HEK293T (cell line): ENCODE results near the gene CACNG3.

ENCODE experiments used
- CTCF ChIA-PET: fragments of 350-600 bp; formaldehyde crosslinking; extraction: SDS; loops from one replicate; lab custom pipeline; 2021; ENCODE audit warnings: antibody characterized with exemption, inconsistent platforms; lab: Yijun Ruan, JAX
- POLR2A ChIA-PET: fragments of 350-600 bp; formaldehyde crosslinking; extraction: SDS; loops from one replicate; lab custom pipeline; 2020; ENCODE audit warnings: antibody characterized with exemption, inconsistent platforms; lab: Yijun Ruan, JAX
- DNase-seq: peaks from one replicate; pipeline ENCODE4 v3.0.0; 2012; ENCODE audit warnings: mixed read lengths; ENCODE audit errors: extremely low spot score
- ARNT ChIP-seq: fragments of 450-650 bp; IDR thresholded peaks from 2 replicates; pipeline ENCODE4 v1.6.1; 2017; ENCODE audit warnings: mild to moderate bottlenecking
- BHLHE40 ChIP-seq: fragments of 450-650 bp; IDR thresholded peaks from 2 replicates; pipeline ENCODE4 v1.6.1; 2016; ENCODE audit warnings: mild to moderate bottlenecking, moderate library complexity, borderline replicate concordance
- CTBP1 ChIP-seq: fragments of 450-650 bp; IDR thresholded peaks from 2 replicates; pipeline ENCODE4 v1.6.1; 2016; ENCODE audit warnings: borderline replicate concordance
- ELF4 ChIP-seq: fragments of 450-650 bp; IDR thresholded peaks from 2 replicates; pipeline ENCODE4 v1.6.1; 2017; ENCODE audit warnings: antibody characterized with exemption
- FOXA1 ChIP-seq: fragments of 450-650 bp; IDR thresholded peaks from 2 replicates; pipeline ENCODE4 v1.6.1; 2016; ENCODE audit warnings: mild to moderate bottlenecking
- FOXK2 ChIP-seq: fragments of 450-650 bp; IDR thresholded peaks from 2 replicates; pipeline ENCODE4 v1.6.1; 2016; ENCODE audit warnings: mild to moderate bottlenecking
- FOXM1 ChIP-seq: fragments of 450-650 bp; IDR thresholded peaks from 2 replicates; pipeline ENCODE4 v1.6.1; 2017; ENCODE audit warnings: mild to moderate bottlenecking, borderline replicate concordance
- HDGF ChIP-seq: fragments of 450-650 bp; IDR thresholded peaks from 2 replicates; pipeline ENCODE4 v1.6.1; 2017; ENCODE audit warnings: antibody characterized with exemption, borderline replicate concordance
- L3MBTL2 ChIP-seq: fragments of 450-650 bp; conservative IDR thresholded peaks from 2 replicates; pipeline ENCODE4 v1.6.1; 2016; ENCODE audit warnings: mild to moderate bottlenecking
- LEF1 ChIP-seq: fragments of 450-650 bp; IDR thresholded peaks from 2 replicates; pipeline ENCODE4 v1.6.1; 2017; ENCODE audit warnings: mild to moderate bottlenecking, borderline replicate concordance
- NFRKB ChIP-seq: fragments of 450-650 bp; IDR thresholded peaks from 2 replicates; pipeline ENCODE4 v1.6.1; 2016; ENCODE audit warnings: mild to moderate bottlenecking, moderate library complexity
- PKNOX1 ChIP-seq: fragments of 450-650 bp; IDR thresholded peaks from 2 replicates; pipeline ENCODE4 v1.6.1; 2016
- SP1 ChIP-seq: fragments of 450-650 bp; IDR thresholded peaks from 2 replicates; pipeline ENCODE4 v1.6.1; 2017
- SUZ12 ChIP-seq: fragments of 450-650 bp; IDR thresholded peaks from 2 replicates; pipeline ENCODE4 v1.6.1; 2016; ENCODE audit warnings: mild to moderate bottlenecking
- TARDBP ChIP-seq: fragments of 450-650 bp; IDR thresholded peaks from 2 replicates; pipeline ENCODE4 v1.6.1; 2016
- ZNF384 ChIP-seq: fragments of 450-650 bp; IDR thresholded peaks from 2 replicates; pipeline ENCODE4 v1.6.1; 2016

Gene CACNG3

GRCh38 chr16:24255456-24256371 is at the start of gene CACNG3:
Gene CACNG3, plus strand, starts transcription at chr16:24256335. Its CDS starts 420 bp downstream, at chr16:24256755.
- ChIA-PET POLR2A (no interaction called here), CTCF (interaction anchor here (0.7 to 1.5 kb wide), 3 partner anchors 19 to 249 kb away, joined by 3 to 6 read pairs (median 3); no protein-coding TSS in a partner anchor)
- TF ChIP-seq LEF1 (no peak), SUZ12 (no peak), CTBP1 (no peak), PKNOX1 (no peak), NFRKB (no peak), HDGF (no peak), FOXM1 (no peak), ZNF384 (no peak), TARDBP (no peak), BHLHE40 (no peak), ARNT (no peak), FOXK2 (no peak), ELF4 (no peak), SP1 (no peak), FOXA1 (no peak), L3MBTL2 (no peak)
- peak; percentile 75 for DNase-seq

GRCh38 chr16:24206926-24207325 is 49.2 kb upstream of the CACNG3 start:
- no peak for DNase-seq
- POLR2A ChIA-PET, result no interaction called here
- TF ChIP-seq TARDBP (no peak), NFRKB (no peak), ZNF384 (no peak)
- CTCF ChIA-PET, result interaction anchor here (0.8 kb wide), 1 partner anchor 46 kb away, joined by 3 read pairs; no protein-coding TSS in a partner anchor

GRCh38 chr16:24208710-24209109 is 47.4 kb upstream of the CACNG3 start:
- ChIA-PET POLR2A (no interaction called here), CTCF (no interaction called here)
- no peak for TF ChIP-seq TARDBP
- TF ChIP-seq FOXK2, result no peak
- TF ChIP-seq ZNF384, result no peak
- no peak for TF ChIP-seq ELF4
- no peak for TF ChIP-seq FOXA1
- no peak for TF ChIP-seq L3MBTL2
- TF ChIP-seq SP1, result no peak
- TF ChIP-seq ARNT, result no peak
- TF ChIP-seq BHLHE40, result no peak
- TF ChIP-seq CTBP1, result no peak
- no peak for TF ChIP-seq SUZ12
- TF ChIP-seq FOXM1, result no peak
- TF ChIP-seq LEF1, result no peak
- no peak for TF ChIP-seq HDGF
- no peak for TF ChIP-seq PKNOX1
- no peak for TF ChIP-seq NFRKB
- DNase-seq, result no peak

- no peak for DNase-seq
- TF ChIP-seq HDGF (no peak), FOXM1 (no peak)
- ChIA-PET CTCF (interaction anchor here (1.3 kb wide), 1 partner anchor 10 kb away, joined by 3 read pairs; no protein-coding TSS in a partner anchor), POLR2A (no interaction called here)
These were observed 41.1 kb upstream of the CACNG3 start for GRCh38 chr16:24214992-24215391.

- CTCF ChIA-PET, result no interaction called here
- TF ChIP-seq NFRKB (no peak), ZNF384 (no peak), FOXK2 (no peak), HDGF (no peak), TARDBP (no peak), FOXA1 (no peak)
- DNase-seq, result no peak
- POLR2A ChIA-PET, result no interaction called here
These were observed 39.2 kb upstream of the CACNG3 start for GRCh38 chr16:24216961-24217360.

GRCh38 chr16:24217461-24217860 is 38.7 kb upstream of the CACNG3 start:
- POLR2A ChIA-PET, result no interaction called here

More at GRCh38 chr16:24217461-24217860, 38.7 kb upstream of the CACNG3 start:
- TF ChIP-seq CTBP1 (no peak), SP1 (no peak), HDGF (no peak), FOXM1 (no peak), L3MBTL2 (no peak), LEF1 (no peak), BHLHE40 (no peak), ELF4 (no peak), SUZ12 (no peak), TARDBP (no peak), PKNOX1 (no peak), NFRKB (no peak), ARNT (no peak), ZNF384 (no peak), FOXK2 (no peak), FOXA1 (no peak)
- CTCF ChIA-PET, result no interaction called here
- no peak for DNase-seq
